RWPE1 (cell line): ENCODE measurements around the gene TIMP2.

Experiments used
- CTCF ChIA-PET: fragments of 350-600 bp; sonication (Branson Sonifier 250); formaldehyde crosslinking; extraction: SDS; loops from one replicate; lab custom pipeline; 2021; lab: Yijun Ruan, JAX
- POLR2A ChIA-PET: fragments of 400-600 bp; formaldehyde crosslinking; extraction: SDS; loops from one replicate; lab custom pipeline; 2020; ENCODE audit warnings: antibody characterized with exemption; ENCODE audit not compliant: low non-redundant PET; lab: Yijun Ruan, JAX
- DNase-seq: peaks from one replicate; pipeline ENCODE4 v3.0.0; 2012; ENCODE audit warnings: low spot score
- H3K27ac ChIP-seq: fragments of 450-650 bp; 2 replicates; pipeline ENCODE4 v1.5.1; 2017
- CTCF ChIP-seq: fragments of 450-650 bp; conservative IDR thresholded peaks from 2 replicates; pipeline ENCODE4 v1.5.1; 2017; ENCODE audit warnings: low read depth, mild to moderate bottlenecking

TIMP2 gene

GRCh38 chr17:78970834-78971755 is 45.9 kb upstream of the TIMP2 start:
- ChIA-PET POLR2A (no interaction called here), CTCF (interaction anchor here (0.6 to 3.7 kb wide), 16 partner anchors 8 to 375 kb away, joined by 3 to 44 read pairs (median 4); no protein-coding TSS in a partner anchor)
- peak overlapping the region; percentile 88 for H3K27ac ChIP-seq
- DNase-seq, result peak; percentile 65
- peak; percentile 94 for TF ChIP-seq CTCF

GRCh38 chr17:78969865-78970264 is 44.7 kb upstream of the TIMP2 start:
- H3K27ac ChIP-seq, result peak overlapping the region; percentile 88; the same call in 1 of the 2 replicates
- ChIA-PET POLR2A (no interaction called here), CTCF (interaction anchor here (0.6 kb wide), 2 partner anchors 9 to 432 kb away, joined by 3 read pairs; no protein-coding TSS in a partner anchor)
- no peak for TF ChIP-seq CTCF
- DNase-seq, result no peak

- no peak for TF ChIP-seq CTCF
- ChIA-PET CTCF (interaction anchor here (0.6 to 1.7 kb wide), 2 partner anchors 102 to 158 kb away, joined by 3 to 9 read pairs; no protein-coding TSS in a partner anchor), POLR2A (no interaction called here)
- H3K27ac ChIP-seq, result 0 out of 2 replicates have a peak overlapping the region, but pooled peaks have one; percentile 3
- DNase-seq, result no peak
Observed at GRCh38 chr17:78967782-78968362, 42.7 kb upstream of the TIMP2 start.

GRCh38 chr17:78966910-78967600 is 41.9 kb upstream of the TIMP2 start:
- peak overlapping the region; percentile 3; the same call in 1 of the 2 replicates for H3K27ac ChIP-seq
- ChIA-PET CTCF (interaction anchor here (1.7 kb wide), 1 partner anchor 101 kb away, joined by 9 read pairs; no protein-coding TSS in a partner anchor), POLR2A (no interaction called here)
- no peak for TF ChIP-seq CTCF
- DNase-seq, result no peak

GRCh38 chr17:78966123-78966813 is 41.1 kb upstream of the TIMP2 start:
- TF ChIP-seq CTCF, result no peak
- DNase-seq, result no peak
- peak overlapping the region; percentile 3; the same call in 1 of the 2 replicates for H3K27ac ChIP-seq
- CTCF ChIA-PET, result interaction anchor here (0.9 kb wide), 1 partner anchor 43 kb away, joined by 3 read pairs; no protein-coding TSS in a partner anchor
- POLR2A ChIA-PET, result interaction anchor here (0.5 to 0.6 kb wide), 2 partner anchors 22 to 33 kb away, joined by 3 to 7 read pairs; no protein-coding TSS in a partner anchor
